GM18511 (cell line): ENCODE data around the gene DDX51.

Experiments
- ATAC-seq: cut with Tn5 transposase; IDR thresholded peaks from one replicate; pipeline ENCODE4 v1.9.1; 2021; ENCODE audit warnings: mild to moderate bottlenecking, moderate library complexity; ENCODE audit not compliant: unreplicated experiment

DDX51 gene

GRCh38 chr12:132179431-132180362 lies 35.6 kb upstream of the DDX51 start:
- ATAC-seq, result no peak

- no peak for ATAC-seq
Observed at GRCh38 chr12:132178801-132179401, 34.8 kb upstream of the DDX51 start.

GRCh38 chr12:132178316-132178715 lies 34.2 kb upstream of the DDX51 start:
- no peak for ATAC-seq

- no peak for ATAC-seq
Observed at GRCh38 chr12:132176920-132177551, 32.9 kb upstream of the DDX51 start.

GRCh38 chr12:132176385-132176919 lies 32.3 kb upstream of the DDX51 start:
- ATAC-seq, result no peak

- no peak for ATAC-seq
Observed at GRCh38 chr12:132175496-132176384, 31.6 kb upstream of the DDX51 start.

- ATAC-seq, result no peak
Observed at GRCh38 chr12:132174839-132175490, 30.8 kb upstream of the DDX51 start.

GRCh38 chr12:132174015-132174838 lies 30.1 kb upstream of the DDX51 start:
- ATAC-seq, result no peak

- no peak for ATAC-seq
Observed at GRCh38 chr12:132173135-132174014, 29.3 kb upstream of the DDX51 start.

- ATAC-seq, result no peak
Observed at GRCh38 chr12:132172619-132173018, 28.5 kb upstream of the DDX51 start.

GRCh38 chr12:132171968-132172521 lies 27.9 kb upstream of the DDX51 start:
- ATAC-seq, result no peak

- no peak for ATAC-seq
Observed at GRCh38 chr12:132171293-132171967, 27.3 kb upstream of the DDX51 start.

- ATAC-seq, result no peak
Observed at GRCh38 chr12:132170637-132171292, 26.6 kb upstream of the DDX51 start.

GRCh38 chr12:132170094-132170636 lies 26.0 kb upstream of the DDX51 start:
- no peak for ATAC-seq

- ATAC-seq, result no peak
Observed at GRCh38 chr12:132169376-132169775, 25.3 kb upstream of the DDX51 start.

GRCh38 chr12:132168311-132169031 lies 24.4 kb upstream of the DDX51 start:
- no peak for ATAC-seq
